H1 (cell line): Measurements from ENCODE around the gene HOXD4. TPM values are rescaled to one million over a fixed set of nuclear protein-coding genes. Genes with fewer than 3 reads are reported as not detected.

Experiments used
- polyA plus RNA-seq, 7 experiments: library from polyadenylated mRNA; depleted of rRNA in 3 of 7; stranded (reverse) in 5 of 7; unstranded in 2 of 7; fragments of >200 nt in 5 of 7; fragments of 200-250 nt in 2 of 7; gene quantifications; 1 replicate in 5 of 7; 2 replicates in 1 of 7; 4 replicates in 1 of 7; pipeline versions ENCODE4 v1.2.1 to v1.2.3, GENCODE V29; 2011 to 2013; ENCODE audit warnings: missing spikeins in 2 of 7, mixed read lengths in 2 of 7
- total RNA-seq: library from RNA; stranded (reverse); fragmentation: NEBNext Ultra II Directional; extraction: Animal tissue kit (Norgen Biotek cat#: 25700); gene quantifications from 2 replicates; pipeline ENCODE4 v1.2.1, GENCODE V29; 2021
- TF ChIP-seq, protein P1 (sequence below): IDR thresholded peaks from 2 replicates; pipeline ENCODE4 v1.6.1; 2012; ENCODE audit warnings: inconsistent platforms

HOXD4 gene
- total and polyA plus RNA-seq, 2 of the 8 experiments (the other 6 are each of a cell fraction or from before 2014, with no cell fraction given): not detected

DNA sequence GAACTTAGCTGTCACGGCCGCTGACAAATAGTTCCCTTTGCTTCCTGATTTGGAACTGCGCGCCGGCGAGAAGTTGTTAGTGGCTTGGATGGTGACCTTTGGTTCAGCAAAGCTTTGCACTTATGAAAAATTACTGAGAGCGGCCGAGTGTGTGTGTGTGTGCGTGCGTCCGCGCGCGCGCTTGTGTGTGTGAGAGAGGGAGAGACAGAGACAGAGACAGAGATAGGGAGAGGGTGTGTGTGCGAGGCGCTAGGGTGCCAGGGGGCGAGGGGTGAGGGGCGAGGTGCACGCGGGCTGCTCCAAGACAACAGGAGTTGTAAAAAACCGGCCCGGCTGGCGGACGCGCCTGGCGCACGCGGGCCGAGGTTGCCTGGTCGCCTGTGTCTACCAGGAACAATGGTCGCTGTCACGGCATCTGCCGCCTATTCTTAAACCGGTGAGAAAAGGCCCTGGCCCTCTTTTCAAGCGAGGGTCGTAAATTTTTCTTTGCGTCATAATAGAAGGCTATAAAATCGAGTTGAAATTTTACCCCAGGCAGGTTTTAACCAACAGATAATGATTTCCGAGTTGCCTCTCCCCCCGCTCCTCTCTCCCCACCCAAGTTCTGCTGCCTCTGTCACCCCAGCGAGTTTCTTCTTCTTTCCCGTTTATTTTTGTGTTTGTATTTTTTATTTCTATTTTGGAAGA is 6.3 kb downstream of the HOXD4 start (continued):
- TF ChIP-seq, protein P1, sequence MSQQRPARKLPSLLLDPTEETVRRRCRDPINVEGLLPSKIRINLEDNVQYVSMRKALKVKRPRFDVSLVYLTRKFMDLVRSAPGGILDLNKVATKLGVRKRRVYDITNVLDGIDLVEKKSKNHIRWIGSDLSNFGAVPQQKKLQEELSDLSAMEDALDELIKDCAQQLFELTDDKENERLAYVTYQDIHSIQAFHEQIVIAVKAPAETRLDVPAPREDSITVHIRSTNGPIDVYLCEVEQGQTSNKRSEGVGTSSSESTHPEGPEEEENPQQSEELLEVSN: 0 out of 2 replicates have a peak, but pooled peaks have one; percentile 12
